IPS DF 4.7 (cell line): ENCODE data around the gene PIK3R6.

ENCODE experiments used
- DNase-seq: peaks from one replicate; pipeline ENCODE4 v3.0.0-alpha.2; 2013; ENCODE audit warnings: low spot score; ENCODE audit errors: extremely low read depth

The PIK3R6 gene

DNA sequence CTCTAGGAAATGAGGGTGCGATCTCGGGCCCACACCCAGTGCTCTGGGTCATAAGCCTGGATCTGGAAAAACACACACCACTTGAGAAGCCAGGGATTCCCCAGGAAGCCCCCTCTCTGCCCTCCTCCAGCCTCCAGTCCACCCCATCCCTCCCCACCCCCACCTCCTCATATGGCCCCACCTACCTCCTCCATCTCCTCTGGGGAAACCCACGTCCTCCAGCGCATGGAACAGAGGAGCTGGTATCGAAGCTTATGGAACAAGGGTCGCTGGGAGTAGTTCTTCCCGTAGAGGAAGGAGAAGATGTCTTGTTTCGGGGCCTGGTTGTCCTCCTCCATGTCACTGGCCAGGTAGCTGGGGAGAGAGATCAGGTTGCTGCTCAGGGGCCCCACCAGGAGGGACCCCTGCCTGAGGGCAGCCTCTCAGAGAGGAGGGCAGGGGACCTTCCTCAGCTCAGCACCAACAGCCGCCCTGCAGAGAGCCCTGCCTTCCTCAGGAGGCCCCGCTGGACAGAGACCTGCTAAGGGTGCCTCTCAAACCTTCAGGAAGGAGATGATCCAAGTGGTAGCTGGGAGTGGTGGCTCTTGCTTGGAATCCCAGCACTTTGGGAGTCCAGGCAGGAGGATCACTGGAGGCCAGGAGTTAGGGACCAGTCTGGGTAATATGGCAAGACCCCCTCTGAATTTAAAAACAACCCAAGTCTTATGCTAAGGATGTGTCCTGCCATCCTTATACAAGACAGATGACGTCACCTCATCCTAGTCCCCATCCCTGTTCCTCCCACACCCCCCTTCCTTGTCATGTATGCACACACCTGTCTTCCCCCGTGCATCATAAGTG lies 114.1 kb downstream of the PIK3R6 start:
- no peak for DNase-seq
